Putamen (tissue), 1 donor: ENCODE results near the gene YDJC.
"Not testable (repeated sequence)": the region's sequence is repeated elsewhere in the genome, so short reads cannot be mapped to it uniquely, and the experiment has no call there.

ENCODE experiments used
- DNase-seq: peaks from one replicate; pipeline ENCODE4 v3.0.0-alpha.2; 2016; ENCODE audit warnings: low spot score

The YDJC gene

DNA sequence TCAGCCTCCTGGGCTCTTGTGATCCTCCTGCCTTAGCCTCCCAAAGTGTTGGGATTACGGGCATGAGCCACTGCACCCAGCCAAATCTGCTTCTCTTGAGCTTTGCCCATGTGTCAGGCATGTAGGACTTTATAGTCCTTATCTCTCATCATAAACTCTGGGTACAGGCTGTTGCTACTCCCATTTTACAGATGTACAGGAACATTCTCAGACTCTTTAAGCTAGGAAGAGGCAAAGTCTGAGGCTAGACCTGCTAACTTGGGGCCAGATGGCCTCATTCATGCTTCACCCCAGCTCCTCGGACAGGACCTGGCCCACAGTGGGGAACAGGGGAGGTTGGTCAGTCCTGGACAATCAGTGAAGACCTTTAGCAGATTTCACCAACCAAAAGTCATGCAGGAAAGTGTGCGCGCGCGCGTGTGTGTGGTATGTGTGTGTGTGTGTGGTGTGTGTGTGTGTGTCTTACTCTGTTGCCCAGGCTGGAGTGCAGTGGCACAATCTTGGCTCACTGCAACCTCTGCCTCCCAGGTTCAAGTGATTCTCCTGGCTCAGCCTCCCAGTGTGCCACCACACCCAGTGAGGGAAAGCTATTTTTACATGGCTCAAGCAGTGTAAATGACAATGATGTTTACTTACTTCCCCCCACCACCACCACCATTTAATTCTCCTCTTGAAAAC, 23.8 kb downstream of the YDJC start:
- DNase-seq = no peak

- no peak for DNase-seq
Observed at GRCh38 chr22:21603973-21604372, 25.8 kb downstream of the YDJC start.

- DNase-seq = no peak
Observed at GRCh38 chr22:21602579-21602978, 27.2 kb downstream of the YDJC start.

DNA sequence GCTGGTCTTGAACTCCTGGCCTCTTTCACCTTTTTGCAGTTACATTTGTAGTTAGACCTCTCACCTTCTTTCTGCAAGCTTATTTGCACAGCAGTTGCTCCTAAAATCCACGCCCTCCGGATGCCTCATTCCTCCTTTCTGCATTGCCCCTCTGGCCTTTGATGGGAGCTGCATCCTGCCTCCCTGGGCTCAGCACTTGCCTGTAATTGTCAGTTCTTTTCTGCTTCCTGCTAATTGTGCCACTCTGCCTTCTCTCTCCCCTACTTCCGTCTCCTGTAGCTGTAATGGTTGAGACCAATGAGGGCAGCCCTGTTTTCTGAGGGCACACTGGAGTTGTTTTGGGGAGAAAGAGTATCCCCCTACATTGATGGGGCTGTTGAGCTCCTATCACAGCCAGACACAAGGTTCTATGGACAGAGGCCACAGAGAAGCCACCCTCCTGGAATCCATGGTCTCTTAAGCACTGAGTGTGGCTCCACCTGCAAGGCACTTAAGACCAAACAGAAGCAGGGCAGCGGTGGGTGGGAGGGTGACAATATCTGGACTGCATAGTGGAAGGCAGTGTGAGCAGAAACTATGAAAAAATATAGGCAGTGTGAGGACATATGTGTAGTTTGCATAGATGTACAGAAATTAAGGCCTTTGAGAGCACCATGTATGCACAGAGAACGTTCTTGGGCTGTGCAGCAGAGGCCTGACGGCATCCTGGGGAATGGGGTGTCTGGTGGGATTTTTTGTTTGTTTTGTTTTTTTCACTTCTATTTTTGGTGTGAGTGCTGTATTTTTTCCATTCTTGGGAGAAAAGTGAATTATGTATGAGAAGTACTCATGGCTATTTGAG, 30.5 kb downstream of the YDJC start:
- DNase-seq = no peak

DNA sequence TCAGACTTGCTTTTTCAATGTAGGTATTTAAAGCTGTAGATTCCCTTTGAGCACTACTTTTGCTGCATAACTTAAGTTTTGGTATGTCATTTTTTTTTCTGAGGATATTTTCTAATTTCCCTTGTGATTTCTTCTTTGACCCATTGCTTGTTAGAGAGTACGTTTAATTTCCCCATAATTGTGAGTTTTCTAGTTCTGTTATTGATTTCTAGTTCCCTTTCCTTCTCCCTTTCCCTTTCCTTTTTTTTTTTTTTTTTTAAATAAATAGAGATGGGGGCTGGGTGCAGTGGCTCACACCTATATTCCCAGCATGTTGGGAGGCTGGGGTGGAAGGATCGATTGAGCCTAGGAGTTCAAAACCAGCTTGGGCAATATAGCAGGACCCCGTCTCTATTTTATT, 31.5 kb downstream of the YDJC start:
- no peak for DNase-seq

- DNase-seq = not testable (repeated sequence)
Observed at GRCh38 chr22:21596356-21597135, 33.3 kb downstream of the YDJC start.

- peak; percentile 27 for DNase-seq
Observed at GRCh38 chr22:21594865-21595452, 34.9 kb downstream of the YDJC start.

DNA sequence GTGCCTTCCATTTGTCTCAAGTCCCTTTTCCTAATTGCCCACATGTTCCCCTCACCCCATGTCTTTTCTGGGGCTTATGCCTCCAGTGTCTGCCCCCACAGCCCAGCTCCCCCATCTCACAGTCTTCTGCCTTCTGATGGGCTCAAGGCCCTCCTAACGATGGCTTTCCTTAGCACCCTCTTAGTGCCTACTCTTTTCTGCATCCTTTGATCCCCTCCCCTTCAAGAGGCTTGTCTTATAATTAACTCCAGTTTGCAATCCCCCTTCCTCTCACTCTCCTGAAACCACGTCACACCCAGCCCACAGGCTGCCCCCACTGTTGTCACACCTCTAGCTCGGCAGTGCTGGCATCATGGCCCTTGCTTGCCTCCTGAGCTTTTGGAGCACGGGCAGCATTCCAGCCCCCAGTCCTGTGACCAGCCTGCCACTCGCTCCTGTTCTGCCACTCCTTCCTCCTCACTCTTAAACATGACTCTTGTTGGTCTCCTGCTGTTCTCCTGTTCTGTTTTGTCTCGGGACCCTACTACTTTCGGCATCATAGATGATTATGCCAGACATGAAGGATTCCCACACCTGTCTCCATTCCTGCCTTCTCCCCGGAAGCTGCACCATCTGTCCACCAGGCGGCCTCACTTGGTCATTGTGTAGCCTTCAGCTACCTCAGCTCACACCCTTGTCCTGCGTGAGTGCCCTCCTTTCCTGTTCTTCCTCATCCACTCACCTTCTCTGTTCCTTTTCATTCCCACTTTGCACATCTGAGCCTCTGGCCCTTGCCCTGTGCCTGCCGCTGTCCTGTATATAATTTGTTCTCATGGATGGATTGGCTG, 36.2 kb downstream of the YDJC start:
- DNase-seq = no peak

DNA sequence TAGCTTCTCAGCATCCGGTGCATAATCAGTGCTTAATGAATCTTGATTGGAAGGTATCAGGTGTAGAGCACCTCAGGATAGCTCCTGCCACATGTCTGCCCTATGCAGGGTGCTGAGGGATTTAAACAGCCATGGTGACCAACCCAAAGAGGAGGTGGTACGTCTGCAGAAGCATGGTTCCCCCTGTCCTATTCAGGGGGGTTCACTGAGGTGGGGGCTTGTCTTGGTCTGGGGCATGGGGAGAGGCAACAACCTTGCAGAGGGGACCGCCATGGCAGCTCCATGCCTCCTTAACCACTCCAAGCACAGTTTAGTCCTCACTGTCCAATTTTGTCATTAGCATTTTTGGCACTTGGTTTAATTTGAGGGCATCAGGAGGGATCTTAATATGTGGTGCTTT, 37.4 kb downstream of the YDJC start:
- DNase-seq = no peak

- no peak for DNase-seq
Observed at GRCh38 chr22:21591695-21592094, 38.1 kb downstream of the YDJC start.

GRCh38 chr22:21590809-21591641, 38.8 kb downstream of the YDJC start:
- DNase-seq = no peak

DNA sequence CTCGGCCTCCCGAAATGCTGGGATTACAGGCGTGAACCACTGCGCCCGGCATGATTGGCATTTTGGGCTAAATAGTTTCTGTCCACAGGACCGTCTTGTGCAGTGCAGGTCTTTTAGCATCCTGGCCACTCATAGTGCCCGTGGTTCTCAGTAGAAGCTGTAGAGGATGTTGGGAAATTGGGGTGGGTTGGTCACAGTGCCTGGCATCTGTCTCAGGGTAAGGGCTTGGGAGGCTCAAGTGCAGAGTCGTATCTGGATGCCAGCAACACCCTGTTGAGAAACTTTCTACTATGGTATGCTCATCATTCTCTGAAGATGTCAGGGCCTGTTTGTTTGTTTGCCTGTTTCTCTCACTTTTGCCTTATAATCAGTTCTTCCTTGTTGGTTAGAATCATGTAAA, 40.4 kb downstream of the YDJC start:
- no peak for DNase-seq

DNA sequence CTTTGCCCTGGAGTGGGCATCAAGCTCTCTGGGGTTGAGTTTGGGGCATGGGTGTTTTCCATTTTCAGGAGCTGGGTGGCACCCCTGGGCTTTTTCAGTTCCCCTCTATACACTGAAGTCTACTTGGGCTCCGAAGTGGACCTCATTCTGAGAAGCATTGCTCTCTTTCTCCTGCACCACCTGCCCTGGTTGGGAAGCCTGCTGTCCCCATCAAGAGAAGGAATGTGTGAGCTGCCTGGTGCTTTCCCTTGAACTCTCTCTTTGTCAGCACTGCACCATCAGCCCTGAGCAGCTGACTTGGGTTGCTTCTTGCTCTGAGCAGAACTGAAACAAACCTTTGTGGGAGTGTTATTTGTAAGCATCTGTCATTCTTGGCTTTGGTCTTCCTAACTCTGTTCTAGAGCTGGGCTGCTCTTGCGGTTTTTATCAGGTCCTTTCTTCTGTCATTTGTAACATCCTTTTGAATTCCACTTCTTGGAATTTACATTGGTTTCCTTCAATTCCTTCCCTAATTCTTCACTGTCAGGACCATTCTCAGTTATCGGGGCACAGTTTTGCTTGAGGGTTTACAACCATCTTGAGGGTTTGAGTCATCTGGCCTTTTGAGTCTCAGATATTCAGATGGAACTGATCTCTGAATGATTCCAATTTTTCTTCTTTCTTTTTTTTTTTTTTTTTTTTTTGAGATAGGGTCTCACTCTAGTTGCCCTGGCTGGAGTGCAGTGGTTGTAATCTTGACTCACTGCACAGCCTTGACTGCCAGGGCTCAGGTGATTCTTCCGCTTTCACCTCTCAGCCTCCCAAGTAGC, 41.8 kb downstream of the YDJC start:
- peak; percentile 55 for DNase-seq

DNA sequence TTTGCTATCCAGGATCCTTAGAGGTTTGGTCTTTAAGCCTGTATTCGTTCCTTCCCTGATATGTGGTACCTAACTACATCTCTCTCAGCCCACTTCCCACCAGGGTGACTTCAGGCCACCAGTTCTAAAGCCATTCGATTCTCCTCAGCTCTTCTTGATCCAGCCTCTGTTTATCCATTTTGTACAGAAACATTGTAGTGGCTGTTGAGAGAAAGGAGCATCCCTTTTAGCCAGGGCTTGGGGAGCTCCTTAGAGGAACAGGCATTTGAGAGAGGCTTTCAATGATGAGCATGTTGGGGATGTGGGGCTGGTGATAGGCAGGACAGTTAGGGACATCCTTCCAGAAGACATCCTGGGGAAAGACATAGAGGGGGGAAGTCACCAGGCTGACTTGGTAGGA, 44.4 kb downstream of the YDJC start:
- DNase-seq = no peak

GRCh38 chr22:21582801-21583740, 46.8 kb downstream of the YDJC start:
- DNase-seq = no peak

DNA sequence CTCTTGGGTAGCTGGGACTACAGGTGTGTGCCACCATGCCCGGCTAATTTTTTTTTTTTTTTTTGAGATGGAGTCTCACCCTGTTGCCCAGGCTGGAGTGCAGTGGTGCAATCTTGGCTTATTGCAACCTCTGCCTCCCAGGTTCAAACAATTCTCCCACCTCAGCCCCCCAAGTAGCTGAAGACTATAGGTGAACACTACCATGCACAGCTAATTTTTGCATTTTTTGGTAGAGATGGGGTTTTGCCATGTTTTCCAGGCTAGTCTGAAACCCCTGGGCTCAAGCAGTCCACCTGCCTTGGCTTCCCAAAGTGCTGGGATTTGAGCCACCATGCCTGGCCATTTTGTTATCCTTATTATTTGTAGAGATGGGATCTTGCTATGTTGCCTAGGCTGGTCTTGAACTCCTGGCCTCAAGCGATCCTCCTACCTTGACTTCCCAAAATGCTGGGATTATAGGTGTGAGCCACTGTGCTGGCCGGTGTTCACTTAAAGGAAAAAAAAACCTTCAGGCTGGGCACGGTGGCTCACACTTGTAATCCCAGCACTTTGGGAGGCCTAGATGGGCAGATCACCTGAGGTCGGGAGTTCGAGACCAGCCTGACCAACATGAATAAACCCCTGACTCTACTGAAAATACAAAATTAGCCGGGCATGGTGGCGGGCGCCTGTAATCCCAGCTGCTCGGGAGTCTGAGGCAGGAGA, 48.7 kb downstream of the YDJC start:
- not testable (repeated sequence) for DNase-seq

- DNase-seq = not testable (repeated sequence)
Observed at GRCh38 chr22:21580623-21581007, 49.2 kb downstream of the YDJC start.

GRCh38 chr22:21579474-21579851, 50.4 kb downstream of the YDJC start:
- no peak for DNase-seq
